Tibial artery (tissue), 4 donors: ENCODE measurements around the gene PPP2R2B.

Experiments used
- DNase-seq, 2 donors: peaks; one replicate each; pipeline ENCODE4 v3.0.0-alpha.2; 2019
- H3K27ac ChIP-seq, 2 donors: fragments of 200-600 bp; sonication (generic) in 1 of 2; 1 replicate in 1 of 2; 2 replicates in 1 of 2; pipeline ENCODE4 v1.5.1; 2018 to 2019; ENCODE audit warnings: mild to moderate bottlenecking in 1 of 2
- H3K27me3 ChIP-seq, 2 donors: fragments of 200-600 bp; sonication (generic) in 1 of 2; one replicate each; pipeline versions ENCODE4 v1.5.1 to v1.6.0; 2016 to 2019
- H3K36me3 ChIP-seq, 3 donors: fragments of 200-600 bp; sonication (generic) in 2 of 3; one replicate each; pipeline ENCODE4 v1.5.1; 2016 to 2019; ENCODE audit warnings: mild to moderate bottlenecking in 2 of 3
- H3K4me1 ChIP-seq, 4 donors: fragments of 200-600 bp; sonication (generic) in 2 of 4; 1 replicate in 3 of 4; 2 replicates in 1 of 4; pipeline ENCODE4 v1.5.1; 2016 to 2019
- H3K4me3 ChIP-seq, 2 donors: fragments of 200-600 bp; sonication (generic) in 1 of 2; 1 replicate in 1 of 2; 2 replicates in 1 of 2; pipeline ENCODE4 v1.5.1; 2018 to 2019; ENCODE audit warnings: mild to moderate bottlenecking in 2 of 2
- H3K9me3 ChIP-seq, 3 donors: fragments of 200-600 bp; sonication (generic) in 1 of 3; one replicate each; pipeline ENCODE4 v1.5.1; 2016 to 2019
- intact Hi-C: fragments of 100-400 bp; cut with DNase I; formaldehyde crosslinking; loops from one replicate; pipeline ENCODE4 v1.15.0; 2023; ENCODE audit warnings: low total_unique reads
- TF ChIP-seq, protein P1 (sequence below), 2 experiments: fragments of 200-600 bp in 1 of 2; fragments of 450-650 bp in 1 of 2; IDR thresholded peaks; one replicate each; pipeline ENCODE4 v1.5.1; 2017 to 2019; ENCODE audit warnings: antibody characterized with exemption in 2 of 2, mild to moderate bottlenecking in 1 of 2, moderate library complexity in 1 of 2

PPP2R2B gene

DNA sequence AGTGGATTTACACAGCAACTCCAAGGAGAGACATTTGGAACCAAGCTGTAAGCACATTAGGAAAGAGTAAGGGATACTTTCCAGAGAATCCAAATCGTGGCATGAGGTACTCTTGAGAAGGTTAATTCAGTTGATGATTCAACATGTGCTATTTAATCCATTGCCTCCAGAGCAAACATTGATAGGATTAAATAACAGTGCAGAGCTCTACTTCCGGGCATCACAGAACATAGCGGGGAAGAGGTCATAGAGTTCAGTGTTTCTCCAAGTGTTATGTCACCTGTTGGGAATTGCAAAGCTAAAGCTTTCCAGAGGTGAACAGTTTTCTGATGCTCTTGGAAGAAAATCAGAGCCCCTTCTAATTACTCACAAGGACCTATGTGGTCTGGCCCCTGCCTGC is 127.5 kb downstream of the PPP2R2B start:
- intact Hi-C loops = no loop called here
- H3K27ac ChIP-seq = no peak overlapping the region
- H3K36me3 ChIP-seq = no peaks in the 10 kb centered on the region
- H3K9me3 ChIP-seq = no peaks in the 10 kb centered on the region
- DNase-seq = no peak
- peaks cover 0 to 3% (median 0%) of the 10 kb centered on the region in 4 donors for H3K4me1 ChIP-seq
- TF ChIP-seq, protein P1, sequence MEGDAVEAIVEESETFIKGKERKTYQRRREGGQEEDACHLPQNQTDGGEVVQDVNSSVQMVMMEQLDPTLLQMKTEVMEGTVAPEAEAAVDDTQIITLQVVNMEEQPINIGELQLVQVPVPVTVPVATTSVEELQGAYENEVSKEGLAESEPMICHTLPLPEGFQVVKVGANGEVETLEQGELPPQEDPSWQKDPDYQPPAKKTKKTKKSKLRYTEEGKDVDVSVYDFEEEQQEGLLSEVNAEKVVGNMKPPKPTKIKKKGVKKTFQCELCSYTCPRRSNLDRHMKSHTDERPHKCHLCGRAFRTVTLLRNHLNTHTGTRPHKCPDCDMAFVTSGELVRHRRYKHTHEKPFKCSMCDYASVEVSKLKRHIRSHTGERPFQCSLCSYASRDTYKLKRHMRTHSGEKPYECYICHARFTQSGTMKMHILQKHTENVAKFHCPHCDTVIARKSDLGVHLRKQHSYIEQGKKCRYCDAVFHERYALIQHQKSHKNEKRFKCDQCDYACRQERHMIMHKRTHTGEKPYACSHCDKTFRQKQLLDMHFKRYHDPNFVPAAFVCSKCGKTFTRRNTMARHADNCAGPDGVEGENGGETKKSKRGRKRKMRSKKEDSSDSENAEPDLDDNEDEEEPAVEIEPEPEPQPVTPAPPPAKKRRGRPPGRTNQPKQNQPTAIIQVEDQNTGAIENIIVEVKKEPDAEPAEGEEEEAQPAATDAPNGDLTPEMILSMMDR (IDR thresholded peaks at IDR 0.05) = no peak
- H3K4me3 ChIP-seq = no peak overlapping the region
- no peaks in the 10 kb centered on the region for H3K27me3 ChIP-seq

DNA sequence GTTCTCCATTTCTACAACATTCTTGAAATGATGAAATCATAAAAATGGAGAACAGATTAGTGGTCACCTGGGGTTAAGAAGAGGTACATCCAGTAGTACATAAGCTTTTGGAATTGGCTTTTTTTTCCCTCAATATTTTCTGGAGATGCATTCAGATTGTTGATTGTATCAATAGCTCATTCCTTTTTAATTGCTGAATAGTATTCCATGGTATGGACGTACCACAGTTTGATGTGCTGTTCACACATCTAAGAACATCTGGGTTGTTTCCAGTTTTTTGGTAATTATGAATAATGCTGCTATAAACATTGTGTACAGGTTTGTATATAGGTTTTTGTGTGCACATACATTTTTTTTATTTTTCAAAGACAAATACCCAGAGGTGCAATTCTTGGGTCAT is 130.0 kb downstream of the PPP2R2B start:
- Histone ChIP-seq H3K36me3 (no peaks in the 10 kb centered on the region), H3K4me1 (peaks cover 0 to 9% (median 1%) of the 10 kb centered on the region in 4 donors), H3K27ac (no peak overlapping the region), H3K27me3 (no peaks in the 10 kb centered on the region), H3K9me3 (no peaks in the 10 kb centered on the region), H3K4me3 (no peak overlapping the region)
- intact Hi-C loops = no loop called here
- TF ChIP-seq, protein P1 (IDR thresholded peaks at IDR 0.05) = no peak
- no peak for DNase-seq

DNA sequence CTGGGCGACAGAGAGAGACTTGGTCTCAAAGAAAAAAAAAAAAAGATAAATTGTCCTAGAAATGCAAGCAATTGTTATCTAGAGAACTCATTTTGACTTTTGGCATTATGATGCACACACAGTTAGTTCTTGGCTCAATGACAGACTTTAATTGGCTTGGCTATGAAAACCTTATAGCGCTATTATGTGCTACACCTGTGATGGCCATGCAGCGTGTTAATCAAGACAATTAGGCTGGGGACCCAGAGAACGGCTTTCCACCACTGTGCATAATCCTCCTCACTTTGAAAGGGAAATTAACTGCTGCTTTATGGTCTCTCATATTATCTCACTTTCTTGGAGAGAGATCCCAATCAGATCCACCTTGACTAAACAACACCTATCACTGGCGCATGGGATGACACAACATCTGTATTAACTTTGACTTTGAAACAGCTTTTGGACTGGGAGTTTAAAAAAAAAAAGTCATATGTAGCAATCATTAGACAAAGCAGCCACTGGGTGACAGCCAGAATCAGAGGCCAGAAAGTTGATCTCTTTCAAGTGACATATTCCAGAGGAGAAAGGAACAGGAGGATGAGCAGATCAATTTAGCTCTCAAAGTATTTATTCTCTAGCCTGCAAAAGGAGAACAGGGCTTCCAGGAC is 132.5 kb downstream of the PPP2R2B start:
- H3K27ac ChIP-seq = no peak overlapping the region
- intact Hi-C loops = no loop called here

DNA sequence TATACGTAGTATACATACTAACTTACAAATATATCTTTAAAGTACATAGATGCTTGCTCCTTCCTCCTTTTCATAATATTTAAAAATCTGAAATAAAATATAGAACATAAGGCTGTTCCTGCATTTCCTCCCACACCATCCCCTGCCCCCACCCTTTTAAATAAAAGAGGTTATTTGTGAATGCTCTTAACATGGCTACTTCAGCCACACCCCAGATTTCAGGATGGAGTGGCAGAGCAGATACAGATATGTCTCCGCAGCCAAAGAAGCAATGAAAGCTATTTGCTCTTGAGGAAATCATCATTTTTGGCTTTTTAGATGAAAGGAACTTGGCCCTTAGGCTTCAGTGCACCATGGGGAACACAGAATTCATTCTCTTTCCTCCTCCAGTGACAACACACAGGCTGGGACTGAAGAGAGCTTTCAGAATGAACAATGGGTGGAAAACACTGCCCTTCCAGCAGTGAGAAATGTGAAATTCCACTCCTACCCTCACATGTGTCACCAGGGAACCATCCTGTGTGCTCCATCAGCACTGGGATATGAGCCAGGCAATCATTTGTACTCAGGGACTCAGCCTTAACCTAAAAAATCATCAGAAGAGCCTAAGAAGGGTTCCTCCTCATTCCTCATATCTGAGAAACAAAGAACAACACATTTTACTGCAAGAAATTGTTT is 134.3 kb downstream of the PPP2R2B start:
- H3K27ac ChIP-seq = no peak overlapping the region
- no peak for DNase-seq
- H3K4me1 ChIP-seq = peaks cover 0 to 7% (median 1%) of the 10 kb centered on the region in 4 donors

More for the DNA sequence above, 132.5 kb downstream of the PPP2R2B start:
- Histone ChIP-seq H3K4me3 (no peak overlapping the region), H3K27me3 (no peaks in the 10 kb centered on the region), H3K9me3 (no peaks in the 10 kb centered on the region), H3K36me3 (no peaks in the 10 kb centered on the region), H3K4me1 (peaks cover 0 to 7% (median 1%) of the 10 kb centered on the region in 4 donors)
- no peak for DNase-seq
- TF ChIP-seq, protein P1 (IDR thresholded peaks at IDR 0.05) = no peak

DNA sequence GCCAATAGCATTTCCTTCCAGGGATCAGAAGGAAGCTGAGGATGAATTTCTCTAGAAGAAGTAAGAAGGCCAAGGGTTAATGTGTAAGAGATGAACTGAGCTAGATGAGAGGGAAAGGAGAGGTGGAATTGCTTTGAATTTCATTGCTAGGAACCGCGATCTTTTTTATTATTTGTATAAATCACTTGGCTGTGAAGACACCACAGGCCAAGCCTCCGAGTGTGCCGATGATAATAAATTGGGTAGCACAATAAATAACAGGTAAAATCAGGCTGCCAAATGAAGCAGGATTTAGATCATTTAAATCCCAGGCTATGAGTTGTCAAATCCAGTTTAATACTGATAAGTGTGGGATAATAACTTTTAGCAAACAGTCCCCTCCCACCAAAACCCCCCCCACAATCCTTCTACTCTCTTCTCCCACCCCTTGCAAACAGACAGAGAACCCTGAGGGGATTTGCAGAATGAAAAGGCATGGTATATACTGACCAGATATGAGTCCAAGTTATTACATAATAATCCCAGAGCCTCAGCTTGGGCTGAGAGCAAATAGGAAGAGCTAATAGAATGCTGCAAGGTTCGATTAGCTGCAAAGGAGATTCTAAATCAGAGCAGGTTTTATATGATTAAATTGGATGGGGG is 143.5 kb downstream of the PPP2R2B start:
- DNase-seq = no peak
- H3K4me3 ChIP-seq = no peak overlapping the region
- TF ChIP-seq, protein P1 (IDR thresholded peaks at IDR 0.05) = no peak
- H3K27ac ChIP-seq = no peak overlapping the region
- H3K36me3 ChIP-seq = no peaks in the 10 kb centered on the region
- H3K27me3 ChIP-seq = no peaks in the 10 kb centered on the region
- peaks cover 0 to 25% (median 0%) of the 10 kb centered on the region in 4 donors for H3K4me1 ChIP-seq
- no peaks in the 10 kb centered on the region for H3K9me3 ChIP-seq
- intact Hi-C loops = no loop called here

More for the DNA sequence above, 134.3 kb downstream of the PPP2R2B start:
- Histone ChIP-seq H3K4me3 (no peak overlapping the region), H3K9me3 (no peaks in the 10 kb centered on the region), H3K36me3 (no peaks in the 10 kb centered on the region), H3K27me3 (no peaks in the 10 kb centered on the region)
- intact Hi-C loops = no loop called here
- TF ChIP-seq, protein P1 (IDR thresholded peaks at IDR 0.05) = no peak
